PC-3 (cell line): Measurements from ENCODE around the gene EIF3B. TPM values are rescaled to one million over a fixed set of nuclear protein-coding genes. Genes with fewer than 3 reads are reported as not detected.

ENCODE experiments used
- ATAC-seq: fragments of 200-7000 bp; cut with Tn5 transposase; 2 replicates; pipeline ENCODE4 v1.9.1; 2020; ENCODE audit warnings: mild to moderate bottlenecking, moderate library complexity
- BruUV-seq: library from RNA; stranded (reverse); fragments of 400-500 nt; replicated peaks from 2 replicates; lab custom pipeline; 2021; lab: Mats Ljungman, UMichigan
- CTCF ChIA-PET: fragments of 300-600 bp; sonication (Branson Sonifier 250); formaldehyde crosslinking; loops from one replicate; lab custom pipeline; 2022; ENCODE audit warnings: antibody characterized with exemption; lab: Charles Lee
- POLR2A ChIA-PET: fragments of 300-600 bp; sonication (Branson Sonifier 250); formaldehyde crosslinking; loops from one replicate; lab custom pipeline; 2022; ENCODE audit warnings: antibody characterized with exemption; ENCODE audit not compliant: unreplicated experiment; lab: Charles Lee
- DNase-seq: peaks from one replicate; pipeline ENCODE4 v3.0.0-alpha.2; 2015
- H2AFZ ChIP-seq: fragments of 300-600 bp; sonication (generic); 2 replicates; pipeline ENCODE4 v1.6.0; 2016; ENCODE audit warnings: antibody characterized with exemption, low read length
- H3F3A ChIP-seq: fragments of 300-600 bp; sonication (generic); one replicate; pipeline ENCODE4 v1.6.0; 2017; ENCODE audit warnings: antibody characterized with exemption, low read length, control low read depth, mild to moderate bottlenecking; ENCODE audit not compliant: unreplicated experiment
- H3K27ac ChIP-seq: fragments of 300-600 bp; sonication (generic); 2 replicates; pipeline ENCODE4 v1.5.1; 2016; ENCODE audit warnings: mild to moderate bottlenecking, low read length
- H3K27me3 ChIP-seq: fragments of 300-600 bp; sonication (generic); 2 replicates; pipeline ENCODE4 v1.6.1; 2016; ENCODE audit warnings: low read length, mixed read lengths
- H3K36me3 ChIP-seq: fragments of 300-600 bp; sonication (generic); 2 replicates; pipeline ENCODE4 v1.6.1; 2016; ENCODE audit warnings: low read depth, mixed run types, low read length, mixed read lengths
- H3K4me1 ChIP-seq: fragments of 300-600 bp; sonication (generic); 2 replicates; pipeline ENCODE4 v1.5.1; 2016; ENCODE audit warnings: low read length; ENCODE audit not compliant: insufficient read depth
- H3K4me2 ChIP-seq: fragments of 300-600 bp; sonication (generic); 2 replicates; pipeline ENCODE4 v1.6.0; 2016; ENCODE audit warnings: low read length
- H3K4me3 ChIP-seq: fragments of 300-600 bp; sonication (generic); 2 replicates; pipeline ENCODE4 v1.5.1; 2016; ENCODE audit warnings: mild to moderate bottlenecking, low read length, mixed read lengths
- H3K79me2 ChIP-seq: fragments of 300-600 bp; sonication (generic); 2 replicates; pipeline ENCODE4 v1.6.1; 2017; ENCODE audit warnings: low read length, mixed read lengths
- H3K9ac ChIP-seq: fragments of 300-600 bp; sonication (generic); 2 replicates; pipeline ENCODE4 v1.6.0; 2016; ENCODE audit warnings: mild to moderate bottlenecking, low read length
- H3K9me2 ChIP-seq: fragments of 300-600 bp; sonication (generic); replicated peaks from 2 replicates; pipeline ENCODE4 v1.6.1; 2016; ENCODE audit warnings: mixed run types, low read length, mixed read lengths
- H3K9me3 ChIP-seq: fragments of 300-600 bp; sonication (generic); 2 replicates; pipeline ENCODE4 v1.6.1; 2016; ENCODE audit warnings: low read length, mixed read lengths
- H4K20me1 ChIP-seq: fragments of 300-600 bp; sonication (generic); 2 replicates; pipeline ENCODE4 v1.6.1; 2016; ENCODE audit warnings: low read length, mixed read lengths
- CTCF ChIP-seq: fragments of 300-600 bp; sonication (generic); conservative IDR thresholded peaks from 2 replicates; pipeline ENCODE4 v1.5.1; 2017; ENCODE audit warnings: antibody characterized with exemption, low read depth, mild to moderate bottlenecking, low read length
- EZH2 ChIP-seq: fragments of 300-600 bp; sonication (generic); IDR thresholded peaks from one replicate; pipeline ENCODE4 v1.6.1; 2017; ENCODE audit warnings: antibody characterized with exemption, mild to moderate bottlenecking, low read length; ENCODE audit not compliant: unreplicated experiment
- EZH2phosphoT487 ChIP-seq: fragments of 300-600 bp; sonication (generic); IDR thresholded peaks from 2 replicates; pipeline ENCODE4 v1.6.1; 2018; ENCODE audit warnings: mild to moderate bottlenecking, antibody characterized with exemption, low read length, borderline replicate concordance
- intact Hi-C: fragments of 100-400 bp; cut with micrococcal nuclease; formaldehyde crosslinking; loops from 2 replicates; pipeline ENCODE4 v1.9.0; 2023
- total RNA-seq: library from RNA; depleted of rRNA; stranded (reverse); fragments of >200 nt; gene quantifications from 2 replicates; pipeline ENCODE4 v1.2.3, GENCODE V29; 2014

The EIF3B gene
- total RNA-seq, 1 experiment from 2014 or later = 289 TPM

- H3K36me3 ChIP-seq = peaks cover 57% of the 10 kb centered on the region
- BruUV-seq = no TSS peak
- POLR2A ChIA-PET = no interaction called here
Measured at GRCh38 chr7:2379161-2379560, 24.5 kb downstream of the EIF3B start.

GRCh38 chr7:2379821-2380450, 25.3 kb downstream of the EIF3B start:
- H3K36me3 ChIP-seq = peaks cover 49% of the 10 kb centered on the region
- intact Hi-C loops = no loop called here
- H3K27me3 ChIP-seq = no peaks in the 10 kb centered on the region
- no peak overlapping the region for H3K9ac ChIP-seq
- CTCF ChIA-PET = no interaction called here
- POLR2A ChIA-PET = no interaction called here
- H3K9me2 ChIP-seq = no peaks in the 10 kb centered on the region
- no peaks in the 10 kb centered on the region for H3K4me1 ChIP-seq
- no peak overlapping the region for H3K4me3 ChIP-seq
- H3F3A ChIP-seq = no peaks in the 10 kb centered on the region
- ATAC-seq (no peak), DNase-seq (no peak)
- peaks cover 26% of the 10 kb centered on the region for H4K20me1 ChIP-seq
- no TSS peak for BruUV-seq
- no peak overlapping the region for H3K4me2 ChIP-seq
- TF ChIP-seq EZH2 (no peak), CTCF (no peak), EZH2phosphoT487 (no peak)
- H3K27ac ChIP-seq = no peak overlapping the region
- H2AFZ ChIP-seq = no peak overlapping the region
- H3K9me3 ChIP-seq = no peaks in the 10 kb centered on the region
- H3K79me2 ChIP-seq = peaks cover 25% of the 10 kb centered on the region

More at GRCh38 chr7:2379161-2379560, 24.5 kb downstream of the EIF3B start:
- Histone ChIP-seq H3K9me2 (no peaks in the 10 kb centered on the region), H3F3A (no peaks in the 10 kb centered on the region), H3K9me3 (no peaks in the 10 kb centered on the region), H2AFZ (no peak overlapping the region), H3K27me3 (no peaks in the 10 kb centered on the region), H3K4me3 (no peak overlapping the region), H3K9ac (no peak overlapping the region), H3K27ac (no peak overlapping the region), H3K4me2 (no peak overlapping the region), H3K4me1 (no peaks in the 10 kb centered on the region), H4K20me1 (peaks cover 29% of the 10 kb centered on the region), H3K79me2 (peaks cover 33% of the 10 kb centered on the region)
- CTCF ChIA-PET = no interaction called here
- DNase-seq = no peak
- no peak for ATAC-seq
- no peak for TF ChIP-seq EZH2phosphoT487
- no peak for TF ChIP-seq CTCF
- no peak for TF ChIP-seq EZH2
- intact Hi-C loops = no loop called here

GRCh38 chr7:2380461-2380860, 25.8 kb downstream of the EIF3B start:
- BruUV-seq = no TSS peak
- ATAC-seq = no peak
- Histone ChIP-seq H3K79me2 (peaks cover 20% of the 10 kb centered on the region), H3K9ac (no peak overlapping the region), H3K4me3 (no peak overlapping the region), H2AFZ (no peak overlapping the region), H3K9me2 (no peaks in the 10 kb centered on the region), H3K9me3 (no peaks in the 10 kb centered on the region), H4K20me1 (peaks cover 21% of the 10 kb centered on the region), H3K27me3 (no peaks in the 10 kb centered on the region), H3K27ac (no peak overlapping the region), H3K4me1 (no peaks in the 10 kb centered on the region), H3K36me3 (peaks cover 44% of the 10 kb centered on the region), H3K4me2 (no peak overlapping the region), H3F3A (no peaks in the 10 kb centered on the region)
- intact Hi-C loops = no loop called here
- ChIA-PET POLR2A (no interaction called here), CTCF (no interaction called here)
- no peak for TF ChIP-seq CTCF
- no peak for TF ChIP-seq EZH2
- TF ChIP-seq EZH2phosphoT487 = no peak
- DNase-seq = no peak
